Neuronal stem cell (in vitro differentiated cells): ENCODE results near the gene C7orf25. TPM values are rescaled to one million over a fixed set of nuclear protein-coding genes. Genes with fewer than 3 reads are reported as not detected.

Experiments used
- DNase-seq: peaks from one replicate; pipeline ENCODE4 v3.0.0-alpha.2; 2013; ENCODE audit warnings: low spot score
- H2AFZ ChIP-seq: one replicate; pipeline ENCODE4 v1.6.1; 2013; ENCODE audit warnings: mild to moderate bottlenecking, low read length, inconsistent platforms
- H2AK5ac ChIP-seq: 2 replicates; pipeline ENCODE4 v1.6.1; 2013; ENCODE audit warnings: low read depth, mild to moderate bottlenecking, inconsistent platforms, low read length, moderate library complexity, mixed read lengths
- H2BK120ac ChIP-seq: 2 replicates; pipeline ENCODE4 v1.6.1; 2013; ENCODE audit warnings: low read depth, mild to moderate bottlenecking, inconsistent platforms, low read length, moderate library complexity, mixed read lengths
- H2BK12ac ChIP-seq: one replicate; pipeline ENCODE4 v1.6.1; 2013; ENCODE audit warnings: low read length, inconsistent platforms
- H2BK15ac ChIP-seq: 2 replicates; pipeline ENCODE4 v1.6.1; 2013; ENCODE audit warnings: mild to moderate bottlenecking, low read length, inconsistent platforms, mixed read lengths
- H2BK5ac ChIP-seq: one replicate; pipeline ENCODE4 v1.6.1; 2013; ENCODE audit warnings: inconsistent platforms, mild to moderate bottlenecking, low read length, moderate library complexity
- H3K14ac ChIP-seq: one replicate; pipeline ENCODE4 v1.6.1; 2013; ENCODE audit warnings: low read length, inconsistent platforms
- H3K18ac ChIP-seq: 2 replicates; pipeline ENCODE4 v1.6.1; 2013; ENCODE audit warnings: low read length, inconsistent platforms
- H3K23ac ChIP-seq: 2 replicates; pipeline ENCODE4 v1.6.1; 2013; ENCODE audit warnings: low read depth, mild to moderate bottlenecking, mixed read lengths, low read length, inconsistent platforms; ENCODE audit not compliant: poor library complexity
- H3K27ac ChIP-seq: replicated peaks from 3 replicates; pipeline ENCODE4 v1.5.1; 2013; ENCODE audit warnings: low read length, inconsistent platforms
- H3K27me3 ChIP-seq, 3 experiments: 2 replicates each; pipeline ENCODE4 v1.6.1; 2013; ENCODE audit warnings: low read length in 3 of 3, mild to moderate bottlenecking in 2 of 3, inconsistent platforms in 1 of 3, low read depth in 1 of 3, mixed read lengths in 1 of 3, moderate library complexity in 1 of 3; ENCODE audit not compliant: control insufficient read depth in 3 of 3, insufficient read depth in 3 of 3
- H3K36me3 ChIP-seq, 2 donors: replicated peaks in 1 of 2; 2 replicates each; pipeline ENCODE4 v1.6.1; 2013; ENCODE audit warnings: low read length in 2 of 2; ENCODE audit not compliant: control insufficient read depth in 2 of 2, insufficient read depth in 2 of 2
- H3K4ac ChIP-seq: 2 replicates; pipeline ENCODE4 v1.6.1; 2013; ENCODE audit warnings: inconsistent platforms, mild to moderate bottlenecking, low read length, moderate library complexity
- H3K4me1 ChIP-seq, 2 donors: 1 replicate in 1 of 2; 2 replicates in 1 of 2; pipeline ENCODE4 v1.6.1; 2013; ENCODE audit warnings: low read length in 2 of 2, low read depth in 1 of 2; ENCODE audit not compliant: control insufficient read depth in 2 of 2, insufficient read depth in 1 of 2
- H3K4me2 ChIP-seq: one replicate; pipeline ENCODE4 v1.6.1; 2013; ENCODE audit warnings: mild to moderate bottlenecking, low read length, inconsistent platforms; ENCODE audit not compliant: insufficient read depth, poor library complexity, severe bottlenecking
- H3K4me3 ChIP-seq, 2 donors: 2 replicates each; pipeline ENCODE4 v1.5.1; 2013; ENCODE audit warnings: low read length in 2 of 2, mild to moderate bottlenecking in 2 of 2, inconsistent platforms in 1 of 2, moderate library complexity in 1 of 2
- H3K79me1 ChIP-seq: one replicate; pipeline ENCODE4 v1.6.1; 2013; ENCODE audit warnings: low read depth, mild to moderate bottlenecking, inconsistent platforms, low read length, moderate library complexity
- H3K9ac ChIP-seq: one replicate; pipeline ENCODE4 v1.6.1; 2013; ENCODE audit warnings: mild to moderate bottlenecking, low read depth, low read length, inconsistent platforms; ENCODE audit not compliant: poor library complexity
- H3K9me3 ChIP-seq, 2 donors: replicated peaks in 1 of 2; 2 replicates each; pipeline versions ENCODE3 to v1.6.1; 2013; ENCODE audit warnings: low read length in 2 of 2, mild to moderate bottlenecking in 2 of 2, inconsistent platforms in 1 of 2, low read depth in 1 of 2, mixed read lengths in 1 of 2, moderate library complexity in 1 of 2; ENCODE audit not compliant: control insufficient read depth in 2 of 2, insufficient read depth in 1 of 2
- H4K8ac ChIP-seq: one replicate; pipeline ENCODE4 v1.6.1; 2013; ENCODE audit warnings: low read depth, mild to moderate bottlenecking, inconsistent platforms, low read length, moderate library complexity
- H4K91ac ChIP-seq: one replicate; pipeline ENCODE4 v1.6.1; 2013; ENCODE audit warnings: low read length, low read depth, mild to moderate bottlenecking, inconsistent platforms; ENCODE audit not compliant: poor library complexity
- WGBS, 2 donors: extraction: QIAGEN DNeasy Blood & Tissue Kit; methylation state at CpG; one replicate each; pipeline ENCODE4 v1.1.7; 2013; ENCODE audit warnings: missing lambda C conversion rate in 2 of 2, mixed read lengths in 1 of 2; ENCODE audit not compliant: insufficient read length in 2 of 2, insufficient replicate concordance in 1 of 2; ENCODE audit errors: extremely low coverage in 2 of 2; 5-methylcytosine and 5-hydroxymethylcytosine counted together
- polyA plus RNA-seq, 2 experiments: library from polyadenylated mRNA; stranded (reverse); fragments of 200-250 nt; gene quantifications; one replicate each; pipeline ENCODE4 v1.2.3, GENCODE V29; 2013

Gene C7orf25
- polyA plus RNA-seq (2013, experiment 1 of 2) = 2.5 TPM
- polyA plus RNA-seq (2013, experiment 2 of 2) = 2.4 TPM

DNA sequence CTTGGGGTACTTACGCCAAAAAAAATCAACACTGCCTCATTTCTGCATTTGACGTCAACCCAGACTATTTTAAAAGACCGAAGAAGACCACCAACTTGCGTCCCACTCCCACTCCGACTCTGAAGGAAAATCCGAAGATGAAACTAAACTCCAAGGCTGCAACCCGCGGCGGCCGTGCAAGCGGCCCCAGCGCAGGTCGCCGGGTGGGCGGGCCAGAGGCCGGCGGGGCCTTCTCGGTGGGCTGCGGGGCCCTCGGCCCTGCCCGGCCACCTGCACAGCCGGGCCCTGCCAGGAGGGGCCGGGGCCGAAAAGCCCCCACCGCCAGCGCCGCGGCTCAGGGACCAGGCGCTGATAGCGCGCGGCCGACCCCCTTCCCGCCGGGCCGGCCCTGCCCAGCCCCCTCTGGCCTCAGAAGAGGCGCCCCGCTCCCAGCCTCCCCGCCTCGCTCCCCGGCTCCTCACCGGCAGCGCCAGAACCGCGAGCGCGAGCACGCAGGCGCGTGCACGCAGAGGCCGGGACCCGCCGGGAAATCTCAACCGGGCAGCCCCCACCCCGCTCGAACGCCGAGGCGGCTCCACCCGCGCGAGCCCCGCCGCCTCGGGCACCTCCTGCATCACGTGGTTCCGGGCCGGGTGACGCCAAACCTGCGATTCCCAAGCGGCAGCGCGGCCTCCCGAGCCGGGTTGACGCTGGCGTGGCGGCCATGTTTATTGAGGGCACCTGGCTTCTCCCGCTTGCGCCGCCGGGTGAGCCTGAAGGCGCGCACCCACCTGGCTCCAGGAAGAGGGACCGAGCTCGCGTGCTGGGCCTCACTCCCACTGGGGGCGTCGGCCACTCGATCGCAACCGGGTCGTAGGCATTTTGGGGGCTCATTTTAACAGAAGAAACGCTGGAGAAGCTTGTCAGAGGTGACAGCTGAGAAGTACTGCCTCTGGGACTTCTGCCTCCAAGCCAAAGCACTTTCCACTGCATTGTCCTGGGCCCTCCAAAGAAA is at the start of gene C7orf25:
TSS of gene C7orf25 (minus strand) at position 617 of the 994 bp plus-strand sequence. CDS start 1,170 bp downstream, outside the sequence.
- peaks cover 2 to 36% of the 10 kb centered on the region in 2 donors for H3K36me3 ChIP-seq
- no peak within 1 kb of the TSS for H2BK12ac ChIP-seq
- H4K8ac ChIP-seq = no peak within 1 kb of the TSS
- no peaks in the 10 kb centered on the region for H3K27me3 ChIP-seq
- peak; percentile 94 for DNase-seq
- peak within 1 kb of the TSS; percentile 85 for H3K27ac ChIP-seq
- peak within 1 kb of the TSS; percentile 96 for H2AFZ ChIP-seq
- WGBS, 2 donors = no CpG with 5 or more reads among the region's 95 CpGs
- peak within 1 kb of the TSS; percentile 82 for H3K18ac ChIP-seq
- peak within 1 kb of the TSS; percentile 61 for H3K23ac ChIP-seq
- no peak within 1 kb of the TSS for H3K14ac ChIP-seq
- H3K79me1 ChIP-seq = no peaks in the 10 kb centered on the region
- H2BK120ac ChIP-seq = no peak within 1 kb of the TSS
- no peak within 1 kb of the TSS for H2AK5ac ChIP-seq
- peaks cover 0 to 10% of the 10 kb centered on the region in 2 donors for H3K4me1 ChIP-seq
- H3K4me3 ChIP-seq = peak within 1 kb of the TSS; percentile 54 to 91
- H2BK15ac ChIP-seq = no peak within 1 kb of the TSS
- H3K4me2 ChIP-seq = peak within 1 kb of the TSS; percentile 54
- H3K4ac ChIP-seq = no peak within 1 kb of the TSS
- H2BK5ac ChIP-seq = no peak within 1 kb of the TSS
- H3K9me3 ChIP-seq = no peaks in the 10 kb centered on the region
- no peak within 1 kb of the TSS for H4K91ac ChIP-seq
- peak within 1 kb of the TSS; percentile 88 for H3K9ac ChIP-seq

DNA sequence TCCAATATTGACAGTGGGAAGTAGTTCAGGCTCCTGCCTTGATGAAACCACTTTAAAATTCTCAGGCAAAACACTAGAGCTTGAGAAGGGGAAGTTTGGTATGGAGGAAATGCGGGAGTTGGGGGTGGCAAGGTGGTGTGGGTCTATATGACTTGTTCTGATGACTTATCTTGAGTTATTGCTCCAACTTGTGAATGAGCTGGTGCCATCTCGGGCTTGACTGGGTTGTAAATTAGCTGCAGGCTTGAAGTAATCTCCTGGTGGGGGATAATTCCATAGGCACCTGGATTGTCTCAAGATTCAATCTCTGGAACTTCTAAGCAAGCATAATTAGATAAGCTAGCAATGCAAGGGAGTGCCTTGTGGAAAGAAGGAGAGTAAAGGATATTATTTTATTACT is 49.3 kb upstream of the C7orf25 start:
- Histone ChIP-seq H2BK12ac (no peak overlapping the region), H3K4me3 (no peak overlapping the region), H3K23ac (no peak overlapping the region)

DNA sequence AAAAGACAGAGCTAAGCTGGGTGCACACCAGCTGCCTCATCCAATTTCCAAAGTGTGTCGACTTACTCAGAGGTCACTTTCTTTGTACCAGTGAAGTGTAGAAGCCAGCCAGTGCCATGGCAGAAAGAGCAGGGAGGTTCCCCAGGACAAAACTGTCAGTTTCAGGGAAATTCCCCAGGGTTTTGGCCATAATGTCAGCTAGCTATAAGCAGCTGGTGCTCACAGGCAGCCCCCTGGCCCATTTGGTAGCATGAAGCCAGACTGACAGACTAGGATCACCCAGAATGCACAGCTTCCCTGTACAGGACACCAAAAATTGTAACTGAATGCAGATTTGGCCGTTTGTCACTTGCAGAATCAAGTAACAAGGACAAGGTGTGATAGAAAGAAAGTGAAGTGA is 48.9 kb upstream of the C7orf25 start:
- H2BK120ac ChIP-seq = no peak overlapping the region
- no peak overlapping the region for H2AK5ac ChIP-seq
- DNase-seq = no peak
- H3K4me2 ChIP-seq = no peak overlapping the region
- WGBS, 2 donors = no CpG with 5 or more reads among the region's 2 CpGs
- H3K18ac ChIP-seq = no peak overlapping the region
- no peak overlapping the region for H2BK12ac ChIP-seq
- no peak overlapping the region for H3K23ac ChIP-seq
- peaks cover 0 to 9% of the 10 kb centered on the region in 2 donors for H3K9me3 ChIP-seq
- no peaks in the 10 kb centered on the region for H3K36me3 ChIP-seq
- H2BK5ac ChIP-seq = no peak overlapping the region
- no peak overlapping the region for H2BK15ac ChIP-seq
- H3K14ac ChIP-seq = no peak overlapping the region
- H3K79me1 ChIP-seq = no peaks in the 10 kb centered on the region
- no peak overlapping the region for H3K9ac ChIP-seq
- no peak overlapping the region for H4K8ac ChIP-seq
- H3K27me3 ChIP-seq = peaks cover 0 to 7% (median 3%) of the 10 kb centered on the region in 3 experiments
- H3K4ac ChIP-seq = no peak overlapping the region
- no peak overlapping the region for H3K4me3 ChIP-seq
- no peaks in the 10 kb centered on the region for H3K4me1 ChIP-seq
- H2AFZ ChIP-seq = no peak overlapping the region
- H4K91ac ChIP-seq = no peak overlapping the region
- no peak overlapping the region for H3K27ac ChIP-seq

More for the DNA sequence above, 49.3 kb upstream of the C7orf25 start:
- no peak overlapping the region for H3K4me2 ChIP-seq
- H2BK5ac ChIP-seq = no peak overlapping the region
- no peak overlapping the region for H3K14ac ChIP-seq
- H3K9ac ChIP-seq = no peak overlapping the region
- peaks cover 0 to 9% of the 10 kb centered on the region in 2 donors for H3K9me3 ChIP-seq
- no peaks in the 10 kb centered on the region for H3K36me3 ChIP-seq
- WGBS, 2 donors = no CpG with 5 or more reads among the region's 2 CpGs
- no peaks in the 10 kb centered on the region for H3K79me1 ChIP-seq
- no peak overlapping the region for H3K4ac ChIP-seq
- no peak overlapping the region for H4K8ac ChIP-seq
- no peak overlapping the region for H2BK15ac ChIP-seq
- H2BK120ac ChIP-seq = no peak overlapping the region
- no peak overlapping the region for H2AK5ac ChIP-seq
- H3K27ac ChIP-seq = no peak overlapping the region
- peaks cover 0 to 7% (median 3%) of the 10 kb centered on the region in 3 experiments for H3K27me3 ChIP-seq
- H2AFZ ChIP-seq = no peak overlapping the region
- no peaks in the 10 kb centered on the region for H3K4me1 ChIP-seq
- H4K91ac ChIP-seq = no peak overlapping the region
- DNase-seq = no peak
- no peak overlapping the region for H3K18ac ChIP-seq

DNA sequence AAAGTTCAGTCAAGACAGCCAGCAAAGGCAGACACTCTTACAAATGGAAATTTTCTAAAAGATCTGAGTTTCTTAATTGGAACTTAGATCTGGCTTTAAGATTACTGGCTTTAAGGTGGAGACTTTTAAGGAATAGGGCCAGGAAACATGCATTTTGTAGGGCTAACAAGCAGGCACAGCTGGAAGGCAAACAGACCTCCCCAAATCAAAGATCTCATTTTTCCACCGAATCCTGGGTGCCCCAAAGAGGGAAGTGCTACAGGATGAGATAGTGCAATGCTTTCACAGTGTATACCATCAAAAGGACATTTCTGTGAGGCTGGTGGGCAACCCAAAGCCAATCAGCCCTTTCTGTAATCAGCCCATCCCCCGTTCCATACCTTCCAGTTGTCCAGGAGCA is 47.7 kb upstream of the C7orf25 start:
- Histone ChIP-seq H3K9me3 (peaks cover 0 to 9% of the 10 kb centered on the region in 2 donors), H3K36me3 (no peaks in the 10 kb centered on the region), H3K9ac (no peak overlapping the region), H2BK15ac (no peak overlapping the region), H2AK5ac (no peak overlapping the region), H3K27ac (no peak overlapping the region), H3K4me1 (no peaks in the 10 kb centered on the region), H3K4me3 (no peak overlapping the region), H4K91ac (no peak overlapping the region), H3K14ac (no peak overlapping the region), H3K79me1 (no peaks in the 10 kb centered on the region), H2BK12ac (no peak overlapping the region), H2AFZ (no peak overlapping the region), H3K23ac (no peak overlapping the region), H2BK120ac (no peak overlapping the region), H3K4ac (no peak overlapping the region), H4K8ac (no peak overlapping the region), H2BK5ac (no peak overlapping the region), H3K18ac (no peak overlapping the region), H3K4me2 (no peak overlapping the region), H3K27me3 (peaks cover 0 to 7% (median 3%) of the 10 kb centered on the region in 3 experiments)
- DNase-seq = no peak
- WGBS, 2 donors = no CpG with 5 or more reads among the region's 2 CpGs
